Measurements from ENCODE around the gene OPCML.

OPCML gene

DNA sequence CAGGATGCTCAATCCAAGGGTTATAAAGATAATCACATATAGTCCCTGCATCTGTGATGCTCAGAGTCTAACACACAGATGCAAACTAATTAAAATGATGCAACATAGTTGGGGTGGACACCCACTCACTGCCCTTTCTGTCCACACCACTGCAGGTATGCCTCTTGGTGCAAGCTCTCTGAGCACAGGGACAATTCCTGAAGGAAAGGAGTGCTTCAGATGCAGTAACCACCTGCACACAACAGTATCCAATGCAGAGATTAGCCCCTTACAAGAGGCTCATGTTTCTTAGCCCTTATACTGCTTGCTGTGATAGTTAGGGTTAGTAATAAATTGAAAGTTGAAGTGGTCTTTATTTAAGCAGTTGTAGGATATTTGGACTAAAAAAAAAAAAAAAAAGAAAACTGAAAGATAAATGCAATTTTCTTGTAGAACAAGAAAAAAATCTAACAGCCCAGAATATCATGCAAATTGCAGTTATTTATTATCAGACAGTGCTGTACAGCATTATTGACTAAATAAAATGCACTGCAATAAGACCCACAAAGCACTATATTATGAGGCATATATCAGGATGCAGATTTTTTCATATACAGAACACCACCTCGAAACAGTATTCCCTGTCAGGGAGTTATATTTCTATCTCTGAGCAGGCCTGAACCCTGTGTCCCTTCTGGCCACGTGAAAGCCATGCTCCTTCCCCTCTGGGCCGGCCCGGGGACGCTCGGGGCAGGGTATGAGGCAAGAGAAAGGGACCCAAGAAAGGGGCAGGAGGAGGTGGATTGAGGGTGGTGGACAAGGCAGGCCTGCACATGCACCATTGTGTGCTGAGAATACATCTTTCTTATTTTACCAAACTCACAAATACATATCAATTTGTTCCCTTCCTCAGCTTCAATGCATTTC, 260.2 kb downstream of the OPCML start:
- ATAC-seq = no peak
- no peak for TF ChIP-seq ZNF70 (CRISPR knock-in tag; IDR thresholded peaks at IDR 0.05)
- no peak for TF ChIP-seq ZC3H10 (CRISPR knock-in tag; IDR thresholded peaks at IDR 0.05)
- no peak for TF ChIP-seq RARB (CRISPR knock-in tag; IDR thresholded peaks at IDR 0.05)
- TF ChIP-seq ZNF565 (CRISPR knock-in tag; conservative IDR thresholded peaks at IDR 0.05; ENCODE audit: low read depth) = no peak
- TF ChIP-seq GLIS3 (CRISPR knock-in tag; IDR thresholded peaks at IDR 0.05) = no peak
- no peak for TF ChIP-seq SNAI2 (CRISPR knock-in tag; IDR thresholded peaks at IDR 0.05)
- TF ChIP-seq, protein P1, sequence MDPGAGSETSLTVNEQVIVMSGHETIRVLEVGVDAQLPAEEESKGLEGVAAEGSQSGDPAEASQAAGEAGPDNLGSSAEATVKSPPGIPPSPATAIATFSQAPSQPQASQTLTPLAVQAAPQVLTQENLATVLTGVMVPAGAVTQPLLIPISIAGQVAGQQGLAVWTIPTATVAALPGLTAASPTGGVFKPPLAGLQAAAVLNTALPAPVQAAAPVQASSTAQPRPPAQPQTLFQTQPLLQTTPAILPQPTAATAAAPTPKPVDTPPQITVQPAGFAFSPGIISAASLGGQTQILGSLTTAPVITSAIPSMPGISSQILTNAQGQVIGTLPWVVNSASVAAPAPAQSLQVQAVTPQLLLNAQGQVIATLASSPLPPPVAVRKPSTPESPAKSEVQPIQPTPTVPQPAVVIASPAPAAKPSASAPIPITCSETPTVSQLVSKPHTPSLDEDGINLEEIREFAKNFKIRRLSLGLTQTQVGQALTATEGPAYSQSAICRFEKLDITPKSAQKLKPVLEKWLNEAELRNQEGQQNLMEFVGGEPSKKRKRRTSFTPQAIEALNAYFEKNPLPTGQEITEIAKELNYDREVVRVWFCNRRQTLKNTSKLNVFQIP (CRISPR knock-in tag; IDR thresholded peaks at IDR 0.05; ENCODE audit: borderline replicate concordance, low read depth) = no peak
- TF ChIP-seq PPARA (CRISPR knock-in tag; IDR thresholded peaks at IDR 0.05; ENCODE audit: borderline replicate concordance) = no peak
- no peak for TF ChIP-seq ISL1 (CRISPR knock-in tag; IDR thresholded peaks at IDR 0.05)
- TF ChIP-seq ZFP3 (CRISPR knock-in tag; IDR thresholded peaks at IDR 0.05) = no peak
- no peak for TF ChIP-seq BACH2 (CRISPR knock-in tag; IDR thresholded peaks at IDR 0.05; ENCODE audit: borderline replicate concordance)
- TF ChIP-seq, protein P2, sequence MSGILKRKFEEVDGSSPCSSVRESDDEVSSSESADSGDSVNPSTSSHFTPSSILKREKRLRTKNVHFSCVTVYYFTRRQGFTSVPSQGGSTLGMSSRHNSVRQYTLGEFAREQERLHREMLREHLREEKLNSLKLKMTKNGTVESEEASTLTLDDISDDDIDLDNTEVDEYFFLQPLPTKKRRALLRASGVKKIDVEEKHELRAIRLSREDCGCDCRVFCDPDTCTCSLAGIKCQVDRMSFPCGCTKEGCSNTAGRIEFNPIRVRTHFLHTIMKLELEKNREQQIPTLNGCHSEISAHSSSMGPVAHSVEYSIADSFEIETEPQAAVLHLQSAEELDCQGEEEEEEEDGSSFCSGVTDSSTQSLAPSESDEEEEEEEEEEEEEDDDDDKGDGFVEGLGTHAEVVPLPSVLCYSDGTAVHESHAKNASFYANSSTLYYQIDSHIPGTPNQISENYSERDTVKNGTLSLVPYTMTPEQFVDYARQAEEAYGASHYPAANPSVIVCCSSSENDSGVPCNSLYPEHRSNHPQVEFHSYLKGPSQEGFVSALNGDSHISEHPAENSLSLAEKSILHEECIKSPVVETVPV (CRISPR knock-in tag; IDR thresholded peaks at IDR 0.05) = no peak
- TF ChIP-seq TOX (CRISPR knock-in tag; IDR thresholded peaks at IDR 0.05; ENCODE audit: borderline replicate concordance) = no peak
- TF ChIP-seq, protein P3, sequence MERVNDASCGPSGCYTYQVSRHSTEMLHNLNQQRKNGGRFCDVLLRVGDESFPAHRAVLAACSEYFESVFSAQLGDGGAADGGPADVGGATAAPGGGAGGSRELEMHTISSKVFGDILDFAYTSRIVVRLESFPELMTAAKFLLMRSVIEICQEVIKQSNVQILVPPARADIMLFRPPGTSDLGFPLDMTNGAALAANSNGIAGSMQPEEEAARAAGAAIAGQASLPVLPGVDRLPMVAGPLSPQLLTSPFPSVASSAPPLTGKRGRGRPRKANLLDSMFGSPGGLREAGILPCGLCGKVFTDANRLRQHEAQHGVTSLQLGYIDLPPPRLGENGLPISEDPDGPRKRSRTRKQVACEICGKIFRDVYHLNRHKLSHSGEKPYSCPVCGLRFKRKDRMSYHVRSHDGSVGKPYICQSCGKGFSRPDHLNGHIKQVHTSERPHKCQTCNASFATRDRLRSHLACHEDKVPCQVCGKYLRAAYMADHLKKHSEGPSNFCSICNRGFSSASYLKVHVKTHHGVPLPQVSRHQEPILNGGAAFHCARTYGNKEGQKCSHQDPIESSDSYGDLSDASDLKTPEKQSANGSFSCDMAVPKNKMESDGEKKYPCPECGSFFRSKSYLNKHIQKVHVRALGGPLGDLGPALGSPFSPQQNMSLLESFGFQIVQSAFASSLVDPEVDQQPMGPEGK (CRISPR knock-in tag; IDR thresholded peaks at IDR 0.05; ENCODE audit: borderline replicate concordance) = no peak

DNA sequence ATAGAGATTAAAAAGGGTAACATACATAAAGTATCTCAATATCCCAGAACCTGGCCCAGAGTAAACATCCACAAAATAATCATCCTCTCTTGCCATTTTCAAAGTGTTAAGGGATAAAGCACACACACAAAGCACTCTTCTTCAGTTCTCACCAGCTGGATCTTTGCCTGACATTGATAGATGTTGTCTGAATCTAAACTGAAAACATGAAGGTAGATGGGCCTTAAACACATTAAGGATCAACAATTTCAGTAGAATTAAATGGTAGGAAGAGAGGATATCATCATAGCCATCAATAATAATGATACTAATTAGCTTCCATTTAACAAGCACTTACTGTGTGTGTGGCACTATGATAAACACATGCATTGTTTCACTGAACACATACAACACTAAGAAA, 261.1 kb downstream of the OPCML start:
- ATAC-seq = no peak
- TF ChIP-seq ZFP30 (CRISPR knock-in tag; IDR thresholded peaks at IDR 0.05) = no peak
- no peak for TF ChIP-seq GLIS3 (CRISPR knock-in tag; IDR thresholded peaks at IDR 0.05)
- TF ChIP-seq, protein P4, sequence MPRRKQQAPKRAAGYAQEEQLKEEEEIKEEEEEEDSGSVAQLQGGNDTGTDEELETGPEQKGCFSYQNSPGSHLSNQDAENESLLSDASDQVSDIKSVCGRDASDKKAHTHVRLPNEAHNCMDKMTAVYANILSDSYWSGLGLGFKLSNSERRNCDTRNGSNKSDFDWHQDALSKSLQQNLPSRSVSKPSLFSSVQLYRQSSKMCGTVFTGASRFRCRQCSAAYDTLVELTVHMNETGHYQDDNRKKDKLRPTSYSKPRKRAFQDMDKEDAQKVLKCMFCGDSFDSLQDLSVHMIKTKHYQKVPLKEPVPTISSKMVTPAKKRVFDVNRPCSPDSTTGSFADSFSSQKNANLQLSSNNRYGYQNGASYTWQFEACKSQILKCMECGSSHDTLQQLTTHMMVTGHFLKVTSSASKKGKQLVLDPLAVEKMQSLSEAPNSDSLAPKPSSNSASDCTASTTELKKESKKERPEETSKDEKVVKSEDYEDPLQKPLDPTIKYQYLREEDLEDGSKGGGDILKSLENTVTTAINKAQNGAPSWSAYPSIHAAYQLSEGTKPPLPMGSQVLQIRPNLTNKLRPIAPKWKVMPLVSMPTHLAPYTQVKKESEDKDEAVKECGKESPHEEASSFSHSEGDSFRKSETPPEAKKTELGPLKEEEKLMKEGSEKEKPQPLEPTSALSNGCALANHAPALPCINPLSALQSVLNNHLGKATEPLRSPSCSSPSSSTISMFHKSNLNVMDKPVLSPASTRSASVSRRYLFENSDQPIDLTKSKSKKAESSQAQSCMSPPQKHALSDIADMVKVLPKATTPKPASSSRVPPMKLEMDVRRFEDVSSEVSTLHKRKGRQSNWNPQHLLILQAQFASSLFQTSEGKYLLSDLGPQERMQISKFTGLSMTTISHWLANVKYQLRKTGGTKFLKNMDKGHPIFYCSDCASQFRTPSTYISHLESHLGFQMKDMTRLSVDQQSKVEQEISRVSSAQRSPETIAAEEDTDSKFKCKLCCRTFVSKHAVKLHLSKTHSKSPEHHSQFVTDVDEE (CRISPR knock-in tag; IDR thresholded peaks at IDR 0.05) = no peak
- TF ChIP-seq ESRRG (CRISPR knock-in tag; IDR thresholded peaks at IDR 0.05) = no peak
- TF ChIP-seq, protein P5, sequence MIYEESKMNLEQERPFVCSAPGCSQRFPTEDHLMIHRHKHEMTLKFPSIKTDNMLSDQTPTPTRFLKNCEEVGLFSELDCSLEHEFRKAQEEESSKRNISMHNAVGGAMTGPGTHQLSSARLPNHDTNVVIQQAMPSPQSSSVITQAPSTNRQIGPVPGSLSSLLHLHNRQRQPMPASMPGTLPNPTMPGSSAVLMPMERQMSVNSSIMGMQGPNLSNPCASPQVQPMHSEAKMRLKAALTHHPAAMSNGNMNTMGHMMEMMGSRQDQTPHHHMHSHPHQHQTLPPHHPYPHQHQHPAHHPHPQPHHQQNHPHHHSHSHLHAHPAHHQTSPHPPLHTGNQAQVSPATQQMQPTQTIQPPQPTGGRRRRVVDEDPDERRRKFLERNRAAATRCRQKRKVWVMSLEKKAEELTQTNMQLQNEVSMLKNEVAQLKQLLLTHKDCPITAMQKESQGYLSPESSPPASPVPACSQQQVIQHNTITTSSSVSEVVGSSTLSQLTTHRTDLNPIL (CRISPR knock-in tag; IDR thresholded peaks at IDR 0.05; ENCODE audit: low read depth) = no peak

DNA sequence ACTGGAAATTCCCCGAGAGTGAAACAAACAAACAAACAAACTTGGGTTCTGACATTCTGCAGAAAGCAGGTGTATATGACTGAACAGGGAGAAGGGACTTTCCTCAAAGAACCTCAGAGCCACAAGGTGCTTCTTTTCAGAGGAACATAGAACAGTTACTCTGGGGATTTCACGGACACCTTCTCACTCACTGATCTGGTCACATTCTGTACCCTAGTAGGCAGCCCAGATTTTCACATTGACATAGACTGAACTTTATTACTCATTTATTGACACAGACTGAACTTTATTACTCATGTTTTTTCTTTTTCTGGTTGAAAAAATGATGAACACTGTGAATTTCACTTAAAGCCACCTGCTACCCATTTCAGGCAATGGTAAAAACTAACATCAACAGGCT, 263.0 kb downstream of the OPCML start:
- ATAC-seq = no peak
- no peak for TF ChIP-seq BACH2 (CRISPR knock-in tag; IDR thresholded peaks at IDR 0.05; ENCODE audit: borderline replicate concordance)
- TF ChIP-seq PPARA (CRISPR knock-in tag; IDR thresholded peaks at IDR 0.05; ENCODE audit: borderline replicate concordance) = no peak
- TF ChIP-seq TCF4 (CRISPR knock-in tag; IDR thresholded peaks at IDR 0.05; ENCODE audit: borderline replicate concordance) = no peak
- no peak for TF ChIP-seq ZNF565 (CRISPR knock-in tag; conservative IDR thresholded peaks at IDR 0.05; ENCODE audit: low read depth)
- TF ChIP-seq SNAI2 (CRISPR knock-in tag; IDR thresholded peaks at IDR 0.05) = no peak
- TF ChIP-seq RARB (CRISPR knock-in tag; IDR thresholded peaks at IDR 0.05) = no peak
- TF ChIP-seq, protein P4 (CRISPR knock-in tag; IDR thresholded peaks at IDR 0.05) = no peak
- TF ChIP-seq GLIS3 (CRISPR knock-in tag; IDR thresholded peaks at IDR 0.05) = no peak
- TF ChIP-seq, protein P2 (CRISPR knock-in tag; IDR thresholded peaks at IDR 0.05) = no peak
- TF ChIP-seq ISL1 (CRISPR knock-in tag; IDR thresholded peaks at IDR 0.05) = no peak
- no peak for TF ChIP-seq TOX (CRISPR knock-in tag; IDR thresholded peaks at IDR 0.05; ENCODE audit: borderline replicate concordance)
- TF ChIP-seq OSR1 (CRISPR knock-in tag; IDR thresholded peaks at IDR 0.05) = no peak
- no peak for TF ChIP-seq ARNTL (CRISPR knock-in tag; IDR thresholded peaks at IDR 0.05; ENCODE audit: borderline replicate concordance, low read depth)

Measured in SK-N-SH treated with all-trans-retinoic acid at 6 μM for 48 hours (cell line).